Measurements from ENCODE around the gene B3GALT5. TPM values are rescaled to one million over a fixed set of nuclear protein-coding genes. Genes with fewer than 3 reads are reported as not detected.
A peak's percentile ranks its signal among the peaks of the same experiment; 100 is the strongest.

The B3GALT5 gene
- total and polyA plus RNA-seq, 8 donors: 0.03 to 1.5 (median 1.1) TPM

DNA sequence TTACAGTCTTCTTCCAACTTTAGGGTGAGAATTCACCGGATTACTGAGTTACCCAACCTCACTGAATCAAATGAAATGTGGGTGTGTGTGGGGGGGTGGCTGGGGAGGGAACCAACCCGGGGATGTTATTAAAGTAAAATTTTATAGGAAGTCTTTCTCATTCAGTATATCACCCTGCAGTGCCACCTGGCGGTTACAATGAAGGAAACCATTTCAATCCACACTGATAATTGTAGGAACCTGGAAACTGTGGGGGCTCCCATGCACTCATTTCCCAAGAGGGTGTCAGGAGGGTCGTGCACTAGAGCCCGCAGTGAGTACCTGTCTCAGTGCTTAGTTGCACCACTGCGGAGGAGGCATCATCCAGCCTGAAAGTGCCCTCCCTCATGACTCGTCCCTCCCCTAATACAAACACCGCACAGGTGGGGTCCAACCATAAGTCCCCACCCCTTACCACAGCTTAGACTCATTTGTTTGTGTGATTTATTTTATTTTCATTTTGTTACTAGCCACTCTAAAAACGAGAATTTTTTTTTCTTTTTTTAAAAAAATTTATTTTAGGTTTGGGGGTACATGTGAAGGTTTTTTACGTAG is 103.2 kb downstream of the B3GALT5 start:
- ATAC-seq (peak; percentile 75), DNase-seq (peak in 2 of 4 donors; percentile 29 to 53)
- H3K27me3 ChIP-seq: no peaks in the 10 kb centered on the region
- no peak overlapping the region for H3K4me3 ChIP-seq
- H3K36me3 ChIP-seq: no peaks in the 10 kb centered on the region
- TF ChIP-seq, protein P1, sequence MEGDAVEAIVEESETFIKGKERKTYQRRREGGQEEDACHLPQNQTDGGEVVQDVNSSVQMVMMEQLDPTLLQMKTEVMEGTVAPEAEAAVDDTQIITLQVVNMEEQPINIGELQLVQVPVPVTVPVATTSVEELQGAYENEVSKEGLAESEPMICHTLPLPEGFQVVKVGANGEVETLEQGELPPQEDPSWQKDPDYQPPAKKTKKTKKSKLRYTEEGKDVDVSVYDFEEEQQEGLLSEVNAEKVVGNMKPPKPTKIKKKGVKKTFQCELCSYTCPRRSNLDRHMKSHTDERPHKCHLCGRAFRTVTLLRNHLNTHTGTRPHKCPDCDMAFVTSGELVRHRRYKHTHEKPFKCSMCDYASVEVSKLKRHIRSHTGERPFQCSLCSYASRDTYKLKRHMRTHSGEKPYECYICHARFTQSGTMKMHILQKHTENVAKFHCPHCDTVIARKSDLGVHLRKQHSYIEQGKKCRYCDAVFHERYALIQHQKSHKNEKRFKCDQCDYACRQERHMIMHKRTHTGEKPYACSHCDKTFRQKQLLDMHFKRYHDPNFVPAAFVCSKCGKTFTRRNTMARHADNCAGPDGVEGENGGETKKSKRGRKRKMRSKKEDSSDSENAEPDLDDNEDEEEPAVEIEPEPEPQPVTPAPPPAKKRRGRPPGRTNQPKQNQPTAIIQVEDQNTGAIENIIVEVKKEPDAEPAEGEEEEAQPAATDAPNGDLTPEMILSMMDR (IDR thresholded peaks at IDR 0.05): peak; percentile 57 to 58
- H3K9me3 ChIP-seq: no peaks in the 10 kb centered on the region
- no peak overlapping the region for H3K27ac ChIP-seq
- no peaks in the 10 kb centered on the region for H3K4me1 ChIP-seq
- intact Hi-C loops (cut with DNase I): loop anchor here (5.0 to 10.0 kb wide), 2 partner anchors 191 to 199 kb away; no protein-coding TSS in a partner anchor

DNA sequence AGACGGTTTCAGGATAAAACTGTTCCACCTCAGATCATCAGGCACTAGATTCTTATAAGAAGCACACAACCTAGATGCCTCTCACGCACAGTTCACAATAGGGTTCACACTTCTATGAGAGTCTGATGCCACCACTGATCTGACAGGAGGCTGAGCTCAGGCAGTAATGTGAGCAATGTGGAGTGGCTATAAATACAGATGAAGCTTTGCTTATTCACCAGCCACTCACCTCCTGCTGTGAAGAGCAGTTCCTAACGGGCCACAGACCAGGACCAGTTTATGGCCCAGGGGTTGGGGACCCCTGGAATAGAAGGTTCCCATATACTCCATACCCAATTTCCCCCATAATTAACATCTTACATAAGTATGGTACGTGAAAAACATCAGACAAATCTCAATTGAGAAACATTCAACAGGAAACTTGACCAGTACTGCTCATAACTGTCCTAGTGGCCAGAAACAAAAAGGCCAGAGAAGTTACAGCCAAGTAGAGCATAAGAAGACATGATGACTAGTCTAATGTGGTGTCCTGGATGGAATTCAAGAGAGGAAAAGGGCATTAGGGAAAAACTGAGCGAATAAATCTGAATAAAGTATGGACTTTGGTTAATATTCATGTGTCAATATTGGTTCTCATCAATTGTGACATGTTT is 107.5 kb downstream of the B3GALT5 start:
- intact Hi-C loops (cut with DNase I): no loop called here
- no peaks in the 10 kb centered on the region for H3K36me3 ChIP-seq

DNA sequence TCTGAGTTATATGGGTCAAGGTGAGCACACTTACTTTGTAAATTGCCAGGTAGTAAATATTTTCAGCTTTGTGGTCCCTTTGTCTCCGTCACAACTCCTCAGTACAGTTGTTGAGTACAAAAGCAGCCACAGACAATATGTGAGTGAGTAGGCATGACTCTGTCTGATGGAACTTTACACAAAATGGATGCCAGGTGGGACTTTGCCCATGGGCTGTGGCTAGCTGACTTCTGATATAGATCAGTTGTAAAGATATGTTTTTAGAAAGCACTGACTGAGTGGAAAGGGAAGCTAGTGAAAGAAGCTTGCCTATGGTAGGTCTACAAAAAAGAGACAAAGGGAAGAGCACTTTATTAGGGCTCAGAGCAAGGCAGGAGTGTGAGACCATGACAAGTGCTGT is 109.1 kb downstream of the B3GALT5 start:
- no peaks in the 10 kb centered on the region for H3K9me3 ChIP-seq
- no peaks in the 10 kb centered on the region for H3K27me3 ChIP-seq
- no peaks in the 10 kb centered on the region for H3K36me3 ChIP-seq
- no peak overlapping the region for H3K4me3 ChIP-seq
- no peaks in the 10 kb centered on the region for H3K4me1 ChIP-seq
- TF ChIP-seq, protein P1 (IDR thresholded peaks at IDR 0.05): no peak
- no peak for ATAC-seq
- no peak for DNase-seq
- intact Hi-C loops (cut with DNase I): no loop called here
- no peak overlapping the region for H3K27ac ChIP-seq

More for the DNA sequence above, 107.5 kb downstream of the B3GALT5 start:
- Histone ChIP-seq H3K4me1 (no peaks in the 10 kb centered on the region), H3K27me3 (no peaks in the 10 kb centered on the region), H3K27ac (no peak overlapping the region), H3K9me3 (no peaks in the 10 kb centered on the region), H3K4me3 (no peak overlapping the region)
- DNase-seq (no peak), ATAC-seq (no peak)
- TF ChIP-seq, protein P1 (IDR thresholded peaks at IDR 0.05): no peak

Other genes starting within 250 kb of the B3GALT5 start
- gene LCA5L, start 167.2 kb upstream of the B3GALT5 start, total RNA-seq: 1 to 10 TPM; 1.7 to 2.0 TPM
- gene LCA5L, start 167.2 kb upstream of the B3GALT5 start, polyA plus RNA-seq (ENCODE audit: insufficient read length in 6 of 6): 1 to 10 TPM; 2.5 to 6.3 (median 3.9) TPM
- gene SH3BGR, start 161.0 kb upstream of the B3GALT5 start, total RNA-seq: 1 to 10 TPM; 3.5 to 3.6 TPM
- 1 to 10 TPM; 1.6 to 4.1 (median 3.7) TPM for gene SH3BGR, start 161.0 kb upstream of the B3GALT5 start, polyA plus RNA-seq (ENCODE audit: insufficient read length in 6 of 6)
- gene IGSF5, start 132.2 kb downstream of the B3GALT5 start, total RNA-seq: not detected
- under 1 TPM; 0.24 to 0.70 (median 0.39) TPM for gene IGSF5, start 132.2 kb downstream of the B3GALT5 start, polyA plus RNA-seq (ENCODE audit: insufficient read length in 6 of 6)